RWPE2 (cell line): ENCODE results near the gene SLIT3.

ENCODE experiments used
- ATAC-seq: fragments of 200-7000 bp; cut with Tn5 transposase; 3 replicates; pipeline ENCODE4 v1.9.1; 2021; ENCODE audit warnings: low read depth
- DNase-seq: peaks from one replicate; pipeline ENCODE4 v3.0.0-alpha.2; 2020; ENCODE audit warnings: low spot score
- H3K27ac ChIP-seq: fragments of 450-650 bp; 2 replicates; pipeline ENCODE4 v1.5.1; 2017; ENCODE audit warnings: mild to moderate bottlenecking; ENCODE audit not compliant: poor library complexity, severe bottlenecking
- H3K27me3 ChIP-seq: fragments of 250-450 bp; sonication (Bioruptor Pico); 2 replicates; pipeline ENCODE4 v1.5.1; 2021; ENCODE audit warnings: mild to moderate bottlenecking, moderate library complexity; ENCODE audit not compliant: insufficient read depth, poor library complexity, severe bottlenecking
- H3K36me3 ChIP-seq: fragments of 250-450 bp; sonication (Bioruptor Pico); 2 replicates; pipeline ENCODE4 v1.5.1; 2020; ENCODE audit warnings: low read depth, mild to moderate bottlenecking, moderate library complexity
- H3K4me1 ChIP-seq: fragments of 250-450 bp; sonication (Bioruptor Pico); 2 replicates; pipeline ENCODE4 v1.5.1; 2021; ENCODE audit warnings: mild to moderate bottlenecking, moderate library complexity; ENCODE audit not compliant: insufficient read depth, poor library complexity, severe bottlenecking
- H3K4me3 ChIP-seq: fragments of 250-450 bp; sonication (Bioruptor Pico); 2 replicates; pipeline ENCODE4 v1.5.1; 2021; ENCODE audit warnings: mild to moderate bottlenecking, moderate library complexity; ENCODE audit not compliant: severe bottlenecking
- H3K9me3 ChIP-seq: fragments of 250-450 bp; sonication (Bioruptor Pico); 2 replicates; pipeline ENCODE4 v1.5.1; 2021; ENCODE audit warnings: mild to moderate bottlenecking, moderate library complexity; ENCODE audit not compliant: severe bottlenecking
- CTCF ChIP-seq: fragments of 450-650 bp; IDR thresholded peaks from one replicate; pipeline ENCODE4 v1.5.1; 2017; ENCODE audit warnings: mild to moderate bottlenecking, moderate library complexity; ENCODE audit not compliant: poor library complexity, severe bottlenecking

Gene SLIT3

DNA sequence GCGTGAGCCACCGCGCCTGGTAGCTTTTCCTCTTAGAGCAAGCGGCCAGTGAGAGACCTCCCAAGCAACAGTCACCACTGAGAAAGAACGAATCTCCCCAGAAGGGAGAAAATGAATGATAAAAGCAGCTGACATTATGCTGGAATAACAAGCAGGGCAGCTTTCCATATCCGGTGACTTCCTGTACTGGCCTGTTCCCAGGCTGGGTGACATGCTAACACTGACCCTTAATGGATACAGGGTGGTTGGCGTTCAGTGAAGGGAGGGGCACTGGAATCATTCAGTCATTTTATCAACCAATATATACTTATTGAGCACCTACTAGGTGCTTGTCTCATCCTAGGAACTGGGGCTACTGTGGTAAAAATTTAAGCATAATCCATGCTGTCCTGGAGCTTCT lies 364.4 kb downstream of the SLIT3 start:
- peaks cover 5% of the 10 kb centered on the region for H3K4me1 ChIP-seq
- ATAC-seq (no peak), DNase-seq (no peak)
- H3K9me3 ChIP-seq: no peaks in the 10 kb centered on the region
- H3K27me3 ChIP-seq: no peaks in the 10 kb centered on the region
- no peak overlapping the region for H3K27ac ChIP-seq
- no peak overlapping the region for H3K4me3 ChIP-seq
- no peaks in the 10 kb centered on the region for H3K36me3 ChIP-seq
- TF ChIP-seq CTCF: no peak

GRCh38 chr5:168935183-168935582 lies 365.8 kb downstream of the SLIT3 start:
- no peak overlapping the region for H3K27ac ChIP-seq
- H3K9me3 ChIP-seq: no peaks in the 10 kb centered on the region
- ATAC-seq (no peak), DNase-seq (no peak)
- peaks cover 7% of the 10 kb centered on the region for H3K4me1 ChIP-seq
- no peak for TF ChIP-seq CTCF
- H3K36me3 ChIP-seq: no peaks in the 10 kb centered on the region
- H3K27me3 ChIP-seq: no peaks in the 10 kb centered on the region
- no peak overlapping the region for H3K4me3 ChIP-seq

DNA sequence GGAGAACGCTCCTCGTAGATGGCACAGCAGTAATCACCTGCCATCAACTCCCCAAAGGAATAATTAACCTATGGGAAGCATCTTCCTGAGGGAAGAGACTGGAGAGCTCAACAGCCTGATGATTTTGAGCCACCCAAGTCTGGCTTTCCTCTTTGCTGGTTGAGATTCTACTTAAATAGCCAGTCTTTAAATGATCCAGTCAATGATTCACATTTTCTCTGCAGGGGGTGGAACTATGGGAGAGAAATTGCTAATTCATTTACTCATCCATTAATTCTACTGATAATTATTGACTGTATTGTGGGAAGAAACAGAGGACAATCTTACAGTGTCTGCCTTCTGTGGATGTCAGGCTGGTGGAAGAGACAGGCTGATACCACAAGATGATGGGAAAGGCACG lies 366.8 kb downstream of the SLIT3 start:
- ATAC-seq: no peak
- H3K4me1 ChIP-seq: peaks cover 7% of the 10 kb centered on the region
- no peak for DNase-seq
- no peak overlapping the region for H3K4me3 ChIP-seq
- H3K27me3 ChIP-seq: no peaks in the 10 kb centered on the region
- TF ChIP-seq CTCF: no peak
- no peaks in the 10 kb centered on the region for H3K9me3 ChIP-seq
- H3K36me3 ChIP-seq: no peaks in the 10 kb centered on the region
- no peak overlapping the region for H3K27ac ChIP-seq

GRCh38 chr5:168932400-168933189 lies 368.3 kb downstream of the SLIT3 start:
- DNase-seq: no peak
- no peak for ATAC-seq
- Histone ChIP-seq H3K27ac (no peak overlapping the region), H3K4me3 (no peak overlapping the region), H3K9me3 (no peaks in the 10 kb centered on the region), H3K4me1 (peaks cover 7% of the 10 kb centered on the region), H3K36me3 (no peaks in the 10 kb centered on the region), H3K27me3 (no peaks in the 10 kb centered on the region)
- no peak for TF ChIP-seq CTCF

GRCh38 chr5:168931638-168932345 lies 369.1 kb downstream of the SLIT3 start:
- peaks cover 7% of the 10 kb centered on the region for H3K4me1 ChIP-seq
- no peak for TF ChIP-seq CTCF
- H3K9me3 ChIP-seq: no peaks in the 10 kb centered on the region
- H3K27me3 ChIP-seq: no peaks in the 10 kb centered on the region
- DNase-seq (no peak), ATAC-seq (peak; percentile 92)
- H3K27ac ChIP-seq: no peak overlapping the region
- no peaks in the 10 kb centered on the region for H3K36me3 ChIP-seq
- no peak overlapping the region for H3K4me3 ChIP-seq
